ENCODE measurements around the gene TRAF2. TPM values are rescaled to one million over a fixed set of nuclear protein-coding genes. Genes with fewer than 3 reads are reported as not detected.
"Not testable (repeated sequence)": the region's sequence is repeated elsewhere in the genome, so short reads cannot be mapped to it uniquely, and the experiment has no call there.

TRAF2 gene
- polyA plus RNA-seq, 3 donors: 1.6 to 6.1 (median 2.0) TPM

- Histone ChIP-seq H3K27ac (ENCODE audit: low read depth in 1 of 2, low read length in 2 of 2) (peak overlapping the region in 1 of 2 donors; percentile 6), H3K36me3 (replicated peaks in 1 of 2; ENCODE audit: control insufficient read depth in 1 of 2, insufficient read depth in 2 of 2, low read length in 2 of 2) (no peaks in the 10 kb centered on the region), H3K4me2 (replicated peaks; ENCODE audit: extremely low read depth, low read length, poor library complexity, severe bottlenecking) (peak overlapping the region; percentile 74), H3K79me2 (ENCODE audit: insufficient read depth, low read length) (peaks cover 7% of the 10 kb centered on the region), H3K9ac (ENCODE audit: insufficient read depth, low read length, poor library complexity, severe bottlenecking) (peak overlapping the region; percentile 38), H3K4me3 (replicated peaks in 1 of 3; ENCODE audit: low read depth in 2 of 3, low read length in 3 of 3) (peak overlapping the region; percentile 14 to 71 (median 26)), H2AFZ (ENCODE audit: insufficient read depth, low read depth, low read length, poor library complexity, severe bottlenecking) (peak overlapping the region; percentile 77), H3K27me3 (ENCODE audit: control insufficient read depth in 2 of 2, insufficient read depth in 2 of 2, low read length in 2 of 2) (no peaks in the 10 kb centered on the region), H4K20me1 (ENCODE audit: insufficient read depth, low read length) (peaks cover 4% of the 10 kb centered on the region), H3K9me3 (replicated peaks in 1 of 2; ENCODE audit: control insufficient read depth in 1 of 2, insufficient read depth in 1 of 2, low read length in 2 of 2) (no peaks in the 10 kb centered on the region), H3K4me1 (ENCODE audit: control insufficient read depth in 1 of 2, insufficient read depth in 2 of 2, low read length in 2 of 2) (peaks cover 28 to 36% of the 10 kb centered on the region in 2 donors)
- peak overlapping the region; percentile 68 to 78 for H3K4me3 Mint-ChIP-seq
- DNase-seq: peak; percentile 60 to 92 (median 76)
- peaks cover 0 to 4% (median 0%) of the 10 kb centered on the region in 7 donors for H3K9me3 Mint-ChIP-seq
- H3K4me1 Mint-ChIP-seq: peaks cover 30% of the 10 kb centered on the region
- peaks cover 2 to 14% (median 8%) of the 10 kb centered on the region in 3 donors for H3K27me3 Mint-ChIP-seq (ENCODE audit: low read depth in 3 of 3)
- TF ChIP-seq CTCF (IDR thresholded peaks at IDR 0.05): no peak
- intact Hi-C loops (cut with micrococcal nuclease): no loop called here
- 36% methylated on average over 18 of the region's 19 CpGs for WGBS (ENCODE audit: insufficient coverage)
- peak overlapping the region in 3 of 7 donors; percentile 40 to 74 (median 50) for H3K27ac Mint-ChIP-seq
- no peaks in the 10 kb centered on the region for H3K36me3 Mint-ChIP-seq
Observed at GRCh38 chr9:136882109-136882946, 4.0 kb upstream of the TRAF2 start.

DNA sequence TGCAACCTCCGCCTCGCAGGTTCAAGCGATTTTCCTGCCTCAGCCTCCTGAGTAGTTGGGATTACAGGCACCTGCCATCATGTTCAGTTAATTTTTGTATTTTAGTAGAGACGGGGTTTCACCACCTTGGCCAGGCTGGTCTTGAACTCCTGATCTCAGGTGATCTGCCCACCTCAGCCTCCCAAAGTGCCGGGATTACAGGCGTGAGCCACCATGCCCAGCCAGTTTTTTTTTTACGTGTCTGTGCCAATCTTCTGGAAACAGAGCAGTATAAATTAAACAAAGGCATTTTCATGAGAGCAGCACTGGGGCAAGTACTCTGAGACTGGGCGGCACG is 3.4 kb upstream of the TRAF2 start:
- Mint-ChIP-seq H3K27ac (peak overlapping the region in 3 of 7 donors; percentile 40 to 74 (median 50)), H3K27me3 (ENCODE audit: low read depth in 3 of 3) (peaks cover 2 to 11% (median 6%) of the 10 kb centered on the region in 3 donors), H3K4me3 (peak overlapping the region; percentile 68 to 71), H3K4me1 (peaks cover 34% of the 10 kb centered on the region)
- H3K36me3 ChIP-seq (replicated peaks in 1 of 2; ENCODE audit: control insufficient read depth in 1 of 2, insufficient read depth in 2 of 2, low read length in 2 of 2); H3K4me3 ChIP-seq (replicated peaks in 1 of 3; ENCODE audit: low read depth in 2 of 3, low read length in 3 of 3); H3K27ac ChIP-seq (ENCODE audit: low read depth in 1 of 2, low read length in 2 of 2); H3K36me3 Mint-ChIP-seq; H3K27me3 ChIP-seq (ENCODE audit: control insufficient read depth in 2 of 2, insufficient read depth in 2 of 2, low read length in 2 of 2); H4K20me1 ChIP-seq (ENCODE audit: insufficient read depth, low read length); intact Hi-C loops (cut with micrococcal nuclease); H3K9me3 Mint-ChIP-seq; H3K9me3 ChIP-seq (replicated peaks in 1 of 2; ENCODE audit: control insufficient read depth in 1 of 2, insufficient read depth in 1 of 2, low read length in 2 of 2); DNase-seq; H3K9ac ChIP-seq (ENCODE audit: insufficient read depth, low read length, poor library complexity, severe bottlenecking): not testable (repeated sequence)
- WGBS (ENCODE audit: insufficient coverage): 88% methylated on average over 6 of the region's 9 CpGs
- Histone ChIP-seq H3K4me1 (ENCODE audit: control insufficient read depth in 1 of 2, insufficient read depth in 2 of 2, low read length in 2 of 2) (peaks cover 31 to 39% of the 10 kb centered on the region in 2 donors), H3K79me2 (ENCODE audit: insufficient read depth, low read length) (peaks cover 13% of the 10 kb centered on the region), H3K4me2 (replicated peaks; ENCODE audit: extremely low read depth, low read length, poor library complexity, severe bottlenecking) (peak overlapping the region; percentile 74), H2AFZ (ENCODE audit: insufficient read depth, low read depth, low read length, poor library complexity, severe bottlenecking) (peak overlapping the region; percentile 77)

DNA sequence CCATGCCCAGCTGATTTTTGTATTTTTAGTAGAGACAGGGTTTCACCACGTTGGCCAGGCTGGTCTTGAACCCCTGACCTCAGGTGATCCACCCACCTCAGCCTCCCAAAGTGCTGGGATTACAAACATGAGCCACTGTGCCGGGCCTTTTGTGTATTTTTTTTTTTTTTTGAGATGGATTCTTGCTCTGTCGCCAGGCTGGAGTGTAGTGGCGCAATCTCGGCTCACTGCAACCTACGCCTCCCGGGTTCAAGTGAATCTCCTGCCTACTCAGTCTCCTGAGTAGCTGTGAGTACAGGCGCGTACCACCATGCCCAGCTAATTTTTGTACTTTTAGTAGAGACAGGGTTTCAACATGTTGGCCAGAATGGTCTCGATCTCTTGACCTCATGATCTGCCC is 2.6 kb upstream of the TRAF2 start:
- H3K4me3 Mint-ChIP-seq; intact Hi-C loops (cut with micrococcal nuclease); H3K9ac ChIP-seq (ENCODE audit: insufficient read depth, low read length, poor library complexity, severe bottlenecking); H2AFZ ChIP-seq (ENCODE audit: insufficient read depth, low read depth, low read length, poor library complexity, severe bottlenecking); DNase-seq; H3K36me3 ChIP-seq (replicated peaks in 1 of 2; ENCODE audit: control insufficient read depth in 1 of 2, insufficient read depth in 2 of 2, low read length in 2 of 2); H3K36me3 Mint-ChIP-seq; H3K9me3 ChIP-seq (replicated peaks in 1 of 2; ENCODE audit: control insufficient read depth in 1 of 2, insufficient read depth in 1 of 2, low read length in 2 of 2); H3K9me3 Mint-ChIP-seq; H3K4me3 ChIP-seq (replicated peaks in 1 of 3; ENCODE audit: low read depth in 2 of 3, low read length in 3 of 3); H3K4me2 ChIP-seq (replicated peaks; ENCODE audit: extremely low read depth, low read length, poor library complexity, severe bottlenecking); H3K27me3 ChIP-seq (ENCODE audit: control insufficient read depth in 2 of 2, insufficient read depth in 2 of 2, low read length in 2 of 2); H3K27ac ChIP-seq (ENCODE audit: low read depth in 1 of 2, low read length in 2 of 2): not testable (repeated sequence)
- Mint-ChIP-seq H3K27me3 (ENCODE audit: low read depth in 3 of 3) (peaks cover 2 to 10% (median 4%) of the 10 kb centered on the region in 3 donors), H3K4me1 (peaks cover 37% of the 10 kb centered on the region), H3K27ac (peak overlapping the region in 1 of 7 donors; percentile 40)
- Histone ChIP-seq H3K79me2 (ENCODE audit: insufficient read depth, low read length) (peaks cover 21% of the 10 kb centered on the region), H3K4me1 (ENCODE audit: control insufficient read depth in 1 of 2, insufficient read depth in 2 of 2, low read length in 2 of 2) (peaks cover 31 to 39% of the 10 kb centered on the region in 2 donors), H4K20me1 (ENCODE audit: insufficient read depth, low read length) (peaks cover 12% of the 10 kb centered on the region)
- WGBS (ENCODE audit: insufficient coverage): 100% methylated on average over 3 of the region's 10 CpGs
